Omental fat pad (tissue), 4 donors: ENCODE measurements around the gene MSI1. TPM values are rescaled to one million over a fixed set of nuclear protein-coding genes. Genes with fewer than 3 reads are reported as not detected.

Experiments used
- ATAC-seq: fragments of 150-250 bp; one replicate; pipeline ENCODE4 v1.9.1; 2016; ENCODE audit warnings: mild to moderate bottlenecking, moderate library complexity; ENCODE audit not compliant: low FRiP score
- DNase-seq: peaks from one replicate; pipeline ENCODE4 v3.0.0-alpha.2; 2019; ENCODE audit warnings: low spot score
- CTCF ChIP-seq, 3 donors: fragments of 450-650 bp; IDR thresholded peaks; one replicate each; pipeline ENCODE4 v1.5.1; 2016 to 2017; ENCODE audit warnings: antibody characterized with exemption in 3 of 3, mild to moderate bottlenecking in 3 of 3, moderate library complexity in 2 of 3
- total RNA-seq, 4 donors: library from RNA; depleted of rRNA; stranded (reverse); fragments of >200 nt; gene quantifications; one replicate each; pipeline ENCODE4 v1.1.0, GENCODE V29; 2016

The MSI1 gene
- total RNA-seq, 4 donors from 2014 or later, result 0.13 to 2.0 (median 0.37) TPM; not detected in 1

- ATAC-seq, result no peak
- no peak for TF ChIP-seq CTCF (IDR thresholded peaks at IDR 0.05)
- DNase-seq, result no peak
Measured at GRCh38 chr12:120376934-120377572, 8.1 kb upstream of the MSI1 start.

- DNase-seq, result no peak
- no peak for TF ChIP-seq CTCF (IDR thresholded peaks at IDR 0.05)
- ATAC-seq, result no peak
Measured at GRCh38 chr12:120376416-120376815, 7.5 kb upstream of the MSI1 start.

DNA sequence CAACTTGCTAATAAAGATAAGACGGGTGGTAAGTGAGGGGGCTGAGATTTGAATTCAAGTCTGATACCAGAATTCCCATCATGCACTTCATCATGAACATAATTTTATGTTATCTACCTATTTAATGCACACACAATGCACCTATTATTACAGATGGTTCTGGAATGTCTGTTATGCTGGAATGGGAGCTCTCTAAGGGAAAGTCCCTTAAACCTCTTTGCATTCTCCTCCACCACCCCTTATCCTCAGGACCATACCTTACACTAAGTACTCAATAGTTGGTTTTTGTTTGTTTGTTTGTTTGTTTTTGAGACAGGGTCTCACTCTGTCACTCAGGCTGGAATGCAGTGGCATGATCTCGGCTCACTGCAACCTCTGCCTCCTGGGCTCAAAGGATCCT is 7.0 kb upstream of the MSI1 start:
- no peak for TF ChIP-seq CTCF (IDR thresholded peaks at IDR 0.05)
- no peak for ATAC-seq
- DNase-seq, result no peak

DNA sequence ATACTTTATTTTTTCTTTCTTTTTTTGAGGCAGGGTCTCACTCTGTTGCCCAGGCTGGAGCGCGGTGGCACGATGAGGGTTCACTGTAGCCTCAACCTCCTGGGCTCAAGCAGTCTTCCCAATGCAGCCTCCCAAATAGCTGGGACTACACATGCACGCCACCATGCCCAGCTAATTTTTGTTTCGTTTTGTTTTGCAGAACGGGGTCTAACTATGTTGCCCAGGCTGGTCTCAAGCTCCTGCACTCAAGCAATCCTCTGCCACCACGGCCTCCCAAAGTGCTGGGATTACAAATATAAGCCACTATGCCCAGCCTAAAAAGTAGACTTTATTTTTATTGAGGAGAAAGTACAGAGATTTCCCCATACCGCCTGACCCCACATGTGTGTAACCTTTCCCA is 4.7 kb upstream of the MSI1 start:
- ATAC-seq (no peak), DNase-seq (no peak)
- no peak for TF ChIP-seq CTCF (IDR thresholded peaks at IDR 0.05)

DNA sequence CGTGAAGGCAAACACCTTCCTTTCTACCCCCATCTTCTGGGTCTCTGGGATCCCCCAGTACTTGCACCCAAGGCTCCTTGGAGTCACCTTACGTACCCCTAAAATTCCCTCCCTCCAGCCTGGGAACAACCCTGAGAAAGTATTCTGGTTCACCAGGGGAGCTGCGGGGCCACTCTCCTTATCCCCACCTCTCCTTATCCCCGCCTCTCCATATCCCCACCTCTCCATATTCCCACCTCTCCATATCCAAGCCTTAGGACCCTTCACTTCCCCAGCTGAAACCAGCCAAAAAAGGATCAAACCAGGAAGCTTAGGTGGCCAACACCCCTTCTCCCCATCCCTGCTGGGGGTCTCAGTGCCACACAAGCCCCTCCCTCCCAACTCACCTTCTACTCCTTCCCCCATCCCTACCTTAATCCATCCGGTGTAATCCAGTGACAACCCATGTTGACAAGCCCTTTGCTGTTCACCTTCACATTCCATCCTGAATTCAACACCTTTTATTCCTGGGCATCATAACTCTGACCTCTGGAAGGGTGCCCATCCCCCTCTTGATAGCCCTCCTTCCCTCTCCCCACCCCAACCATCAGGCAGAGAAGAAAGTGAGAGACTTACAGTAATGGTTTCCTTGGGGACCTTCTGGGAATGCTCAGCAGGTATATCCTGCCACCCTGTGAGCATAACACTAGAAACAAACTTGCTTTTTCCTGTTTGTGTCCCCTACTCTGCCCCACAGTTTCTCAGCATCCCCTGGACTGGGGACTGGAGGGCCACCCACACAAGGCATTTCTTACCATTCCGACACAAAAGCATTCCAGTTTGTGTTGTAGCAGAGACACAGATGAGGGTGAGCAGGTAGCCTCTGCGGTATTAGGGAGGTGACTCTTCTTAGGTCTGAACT is 1.6 kb upstream of the MSI1 start:
- DNase-seq (no peak), ATAC-seq (no peak)
- no peak for TF ChIP-seq CTCF (IDR thresholded peaks at IDR 0.05)

DNA sequence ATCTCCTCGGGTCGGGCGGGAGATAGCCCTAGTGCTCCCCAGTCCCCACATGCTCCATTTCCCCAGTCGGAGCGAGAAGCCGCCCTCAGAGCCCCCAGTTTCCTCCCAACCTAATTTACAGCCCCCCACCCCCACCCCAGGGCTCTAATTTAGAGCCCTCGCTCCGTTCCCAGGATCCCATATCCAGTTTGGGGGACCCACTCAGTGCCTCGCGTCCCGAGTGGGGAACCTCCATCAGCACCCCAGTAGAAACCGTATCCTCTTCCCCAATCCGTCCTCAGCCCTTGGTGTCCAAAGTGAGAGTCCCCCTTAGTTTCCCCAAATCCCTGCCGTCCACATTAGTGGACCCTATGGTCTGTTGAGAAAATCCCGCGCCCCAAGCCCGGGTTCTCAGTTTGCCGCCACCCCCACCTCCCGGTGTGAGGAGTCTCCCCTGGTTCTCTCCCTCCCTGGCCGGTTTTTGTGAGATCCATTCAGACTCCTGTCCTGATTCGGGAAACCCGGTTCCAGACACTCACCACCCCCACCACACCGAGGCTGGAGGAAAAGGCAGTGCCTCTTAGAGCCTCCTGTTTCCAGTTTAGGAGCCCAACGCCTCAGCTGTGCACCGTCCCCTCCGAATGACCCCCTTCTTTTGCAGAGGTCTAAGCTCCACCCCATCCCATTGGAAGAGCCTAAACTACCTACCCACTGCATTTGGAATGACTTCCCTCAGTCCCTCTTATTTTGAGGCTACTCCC is 809 bp upstream of the MSI1 start:
- ATAC-seq, result no peak
- no peak for TF ChIP-seq CTCF (IDR thresholded peaks at IDR 0.05)
- DNase-seq, result no peak
